GM12875 (cell line): ENCODE results near the gene DNASE1L1.
A peak's percentile ranks its signal among the peaks of the same experiment; 100 is the strongest.

Source experiments
- H3K4me3 ChIP-seq: one replicate; pipeline ENCODE4 v1.5.1; 2011; ENCODE audit warnings: low read depth, low read length, control low read depth
- CTCF ChIP-seq: IDR thresholded peaks from 2 replicates; pipeline ENCODE4 v1.5.1; 2011; ENCODE audit warnings: low read depth, mild to moderate bottlenecking, control low read depth, inconsistent platforms, low read length, moderate library complexity, borderline replicate concordance; ENCODE audit not compliant: insufficient read depth

DNASE1L1 gene

GRCh38 chrX:154383359-154384283 is 25.4 kb downstream of the DNASE1L1 start:
- no peak for TF ChIP-seq CTCF
- no peak overlapping the region for H3K4me3 ChIP-seq

- no peak for TF ChIP-seq CTCF
- no peak overlapping the region for H3K4me3 ChIP-seq
These were observed 26.5 kb downstream of the DNASE1L1 start for GRCh38 chrX:154382483-154383069.

DNA sequence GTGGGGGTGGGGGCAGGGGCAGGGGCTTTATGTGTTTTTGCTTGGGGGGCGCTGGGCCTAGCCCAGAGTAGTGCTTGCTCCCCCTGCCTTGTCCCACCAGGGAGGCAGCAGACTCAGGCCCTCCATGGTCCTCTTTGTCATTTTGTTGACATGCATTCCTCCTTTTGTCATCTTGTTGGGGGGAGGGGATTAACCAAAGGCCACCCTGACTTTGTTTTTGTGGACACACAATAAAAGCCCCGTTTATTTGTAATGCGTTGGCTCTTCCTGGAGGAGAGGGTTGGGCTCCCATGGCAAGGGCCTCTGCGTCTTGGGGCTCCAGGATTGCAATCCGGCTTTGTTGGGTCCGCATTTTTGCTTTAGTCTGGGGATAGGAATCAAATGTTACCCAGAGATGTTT is 27.8 kb downstream of the DNASE1L1 start:
- H3K4me3 ChIP-seq, result no peak overlapping the region

DNA sequence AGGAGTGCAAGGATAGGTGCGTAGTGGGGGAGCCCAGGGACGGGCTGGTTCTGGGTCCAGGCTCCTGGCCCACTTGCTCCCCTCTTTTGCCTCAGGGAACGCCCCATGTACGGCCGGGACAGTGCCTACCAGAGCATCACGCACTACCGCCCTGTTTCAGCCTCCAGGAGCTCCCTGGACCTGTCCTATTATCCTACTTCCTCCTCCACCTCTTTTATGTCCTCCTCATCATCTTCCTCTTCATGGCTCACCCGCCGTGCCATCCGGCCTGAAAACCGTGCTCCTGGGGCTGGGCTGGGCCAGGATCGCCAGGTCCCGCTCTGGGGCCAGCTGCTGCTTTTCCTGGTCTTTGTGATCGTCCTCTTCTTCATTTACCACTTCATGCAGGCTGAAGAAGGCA is 28.3 kb downstream of the DNASE1L1 start:
- H3K4me3 ChIP-seq, result no peak overlapping the region
- TF ChIP-seq CTCF, result no peak

More for the DNA sequence above, 27.8 kb downstream of the DNASE1L1 start:
- no peak for TF ChIP-seq CTCF

DNA sequence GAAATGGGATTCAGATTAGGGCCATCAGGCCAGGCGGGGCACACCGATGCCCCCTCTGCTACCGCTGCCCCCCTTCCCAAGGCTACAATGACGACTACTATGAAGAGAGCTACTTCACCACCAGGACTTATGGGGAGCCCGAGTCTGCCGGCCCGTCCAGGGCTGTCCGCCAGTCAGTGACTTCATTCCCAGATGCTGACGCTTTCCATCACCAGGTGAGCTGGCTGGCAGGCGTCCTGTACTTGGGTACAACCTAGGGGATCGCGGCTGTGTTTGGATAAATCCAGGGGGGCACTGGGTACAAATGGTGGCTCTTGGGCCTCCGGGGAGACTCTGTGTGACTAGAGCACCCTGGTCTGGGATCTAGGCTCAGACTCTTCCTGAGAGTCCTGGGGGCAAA is 28.9 kb downstream of the DNASE1L1 start:
- TF ChIP-seq CTCF, result no peak
- H3K4me3 ChIP-seq, result peak overlapping the region; percentile 82

DNA sequence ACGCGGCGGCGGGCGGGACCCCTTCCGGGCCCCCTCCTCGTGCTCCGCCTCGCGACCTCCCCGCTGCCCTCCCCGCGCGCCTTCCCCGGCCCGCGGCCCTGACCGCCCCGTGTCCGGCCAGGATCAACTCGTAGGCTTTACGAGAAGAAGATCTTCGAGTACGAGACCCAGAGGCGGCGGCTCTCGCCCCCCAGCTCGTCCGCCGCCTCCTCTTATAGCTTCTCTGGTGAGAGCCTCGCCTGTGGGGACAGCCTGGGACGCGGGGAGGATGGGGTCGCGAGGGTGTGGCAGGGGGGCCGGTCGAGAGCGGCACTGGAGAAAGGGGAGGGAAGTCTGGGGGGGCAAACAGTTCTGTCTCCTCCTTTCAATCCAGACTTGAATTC is 29.5 kb downstream of the DNASE1L1 start:
- H3K4me3 ChIP-seq, result peak overlapping the region; percentile 82
- TF ChIP-seq CTCF, result no peak

GRCh38 chrX:154378799-154379568 is 30.1 kb downstream of the DNASE1L1 start, which contains the start of gene EMD:
Gene EMD (plus strand): TSS chrX:154379295. CDS start chrX:154379485, 190 bp downstream.
- H3K4me3 ChIP-seq, result peak within 1 kb of the TSS; percentile 82
- no peak for TF ChIP-seq CTCF
